Neural cell (in vitro differentiated cells): ENCODE measurements around the gene LIF. TPM values are rescaled to one million over a fixed set of nuclear protein-coding genes. Genes with fewer than 3 reads are reported as not detected.

Experiments used
- H2AFZ ChIP-seq: fragments of 200-600, 300-800 bp; sonication (generic), shearing (Covaris generic); 2 replicates; pipeline ENCODE4 v1.6.0; 2014; ENCODE audit warnings: low read depth, mild to moderate bottlenecking, antibody characterized with exemption, low read length, moderate library complexity
- H3F3A ChIP-seq: fragments of 200-600 bp; shearing (Covaris generic); 2 replicates; pipeline ENCODE4 v1.6.1; 2016; ENCODE audit warnings: mild to moderate bottlenecking, moderate library complexity, mixed read lengths, antibody characterized with exemption, low read length; ENCODE audit not compliant: insufficient read depth, poor library complexity, severe bottlenecking
- H3K27ac ChIP-seq: fragments of 200-600, 300-800 bp; sonication (generic), shearing (Covaris generic); 2 replicates; pipeline ENCODE4 v1.5.1; 2014; ENCODE audit warnings: mild to moderate bottlenecking, low read length, moderate library complexity
- H3K27me3 ChIP-seq: fragments of 300-800, 200-600 bp; sonication (generic), shearing (Covaris generic); 2 replicates; pipeline ENCODE4 v1.6.0; 2014; ENCODE audit warnings: mild to moderate bottlenecking, low read depth, low read length, moderate library complexity; ENCODE audit not compliant: insufficient read depth
- H3K36me3 ChIP-seq: fragments of 300-800, 200-600 bp; sonication (generic), shearing (Covaris generic); 2 replicates; pipeline ENCODE4 v1.5.1; 2014; ENCODE audit warnings: mild to moderate bottlenecking, antibody characterized with exemption, low read length, moderate library complexity; ENCODE audit not compliant: insufficient read depth
- H3K4me2 ChIP-seq: fragments of 300-800, 200-600 bp; sonication (generic), shearing (Covaris generic); 2 replicates; pipeline ENCODE4 v1.6.0; 2014; ENCODE audit warnings: mild to moderate bottlenecking, low read length
- H3K4me3 ChIP-seq: fragments of 300-800, 200-600 bp; sonication (generic), shearing (Covaris generic); 2 replicates; pipeline ENCODE4 v1.5.1; 2014; ENCODE audit warnings: mild to moderate bottlenecking, low read length, moderate library complexity
- H3K79me2 ChIP-seq: fragments of 200-600 bp; shearing (Covaris generic); replicated peaks from 2 replicates; pipeline ENCODE4 v1.6.0; 2014; ENCODE audit warnings: mild to moderate bottlenecking, low read length, moderate library complexity; ENCODE audit not compliant: insufficient read depth
- H3K9ac ChIP-seq: fragments of 300-800, 200-600 bp; sonication (generic), shearing (Covaris generic); 2 replicates; pipeline ENCODE4 v1.6.1; 2016; ENCODE audit warnings: mild to moderate bottlenecking, low read length, mixed read lengths
- H3K9me2 ChIP-seq: fragments of 200-600 bp; shearing (Covaris generic); 2 replicates; pipeline ENCODE4 v1.6.1; 2016; ENCODE audit warnings: mild to moderate bottlenecking, low read length, mixed read lengths; ENCODE audit not compliant: insufficient read depth
- H3K9me3 ChIP-seq: fragments of 200-600, 300-800 bp; sonication (generic), shearing (Covaris generic); 2 replicates; pipeline ENCODE4 v1.6.1; 2016; ENCODE audit warnings: mild to moderate bottlenecking, mixed run types, low read length, moderate library complexity, mixed read lengths
- H4K20me1 ChIP-seq: fragments of 200-600 bp; shearing (Covaris generic); 2 replicates; pipeline ENCODE4 v1.6.1; 2016; ENCODE audit warnings: mild to moderate bottlenecking, mixed run types; ENCODE audit not compliant: insufficient read depth
- CTCF ChIP-seq: fragments of 450-650 bp; IDR thresholded peaks from 2 replicates; pipeline ENCODE4 v1.5.1; 2014; ENCODE audit warnings: antibody characterized with exemption, mild to moderate bottlenecking, moderate library complexity; ENCODE audit not compliant: poor library complexity, severe bottlenecking
- EP300 ChIP-seq: fragments of 450-650 bp; conservative IDR thresholded peaks from 2 replicates; pipeline ENCODE4 v1.6.1; 2014; ENCODE audit warnings: antibody characterized with exemption, mild to moderate bottlenecking, moderate library complexity; ENCODE audit not compliant: poor library complexity, severe bottlenecking
- EZH2 ChIP-seq: fragments of 200-600, 300-800 bp; shearing (Covaris generic), sonication (generic); IDR thresholded peaks from 2 replicates; pipeline ENCODE4 v1.6.1; 2014; ENCODE audit warnings: antibody characterized with exemption, low read length, borderline replicate concordance, mild to moderate bottlenecking; ENCODE audit not compliant: insufficient read depth, poor library complexity, severe bottlenecking
- MXI1 ChIP-seq: fragments of 450-650 bp; conservative IDR thresholded peaks from 2 replicates; pipeline ENCODE4 v1.6.1; 2014; ENCODE audit warnings: antibody characterized with exemption, mild to moderate bottlenecking; ENCODE audit not compliant: poor library complexity, severe bottlenecking
- POLR2AphosphoS5 ChIP-seq: IDR thresholded peaks from 2 replicates; pipeline ENCODE4 v1.6.1; 2012
- RAD21 ChIP-seq: fragments of 450-650 bp; conservative IDR thresholded peaks from 2 replicates; pipeline ENCODE4 v1.6.1; 2014; ENCODE audit warnings: antibody characterized with exemption, mild to moderate bottlenecking, moderate library complexity
- SMC3 ChIP-seq: fragments of 450-650 bp; conservative IDR thresholded peaks from 2 replicates; pipeline ENCODE4 v1.6.1; 2014; ENCODE audit warnings: antibody characterized with exemption, mild to moderate bottlenecking, moderate library complexity; ENCODE audit not compliant: poor library complexity
- TAF1 ChIP-seq: IDR thresholded peaks from 2 replicates; pipeline ENCODE4 v1.6.1; 2012; ENCODE audit warnings: low read depth
- polyA plus RNA-seq: library from polyadenylated mRNA; depleted of rRNA; stranded (reverse); fragments of >200 nt; gene quantifications from 2 replicates; pipeline ENCODE4 v1.2.3, GENCODE V29; 2014
- TF ChIP-seq, protein P1 (sequence below): IDR thresholded peaks from 2 replicates; pipeline ENCODE4 v1.6.1; 2012; ENCODE audit warnings: borderline replicate concordance

Gene LIF
- polyA plus RNA-seq, 1 donor from 2014 or later, result 0.05 TPM

GRCh38 chr22:30238136-30238535 is 8.4 kb downstream of the LIF start:
- no peaks in the 10 kb centered on the region for H3K79me2 ChIP-seq
- no peak overlapping the region for H2AFZ ChIP-seq
- H3K4me2 ChIP-seq, result no peak overlapping the region
- no peaks in the 10 kb centered on the region for H3K36me3 ChIP-seq
- no peaks in the 10 kb centered on the region for H3K9me3 ChIP-seq
- TF ChIP-seq RAD21 (no peak), EZH2 (no peak), POLR2AphosphoS5 (no peak), CTCF (no peak), MXI1 (no peak), SMC3 (no peak), TAF1 (no peak), EP300 (no peak)
- TF ChIP-seq, protein P1, sequence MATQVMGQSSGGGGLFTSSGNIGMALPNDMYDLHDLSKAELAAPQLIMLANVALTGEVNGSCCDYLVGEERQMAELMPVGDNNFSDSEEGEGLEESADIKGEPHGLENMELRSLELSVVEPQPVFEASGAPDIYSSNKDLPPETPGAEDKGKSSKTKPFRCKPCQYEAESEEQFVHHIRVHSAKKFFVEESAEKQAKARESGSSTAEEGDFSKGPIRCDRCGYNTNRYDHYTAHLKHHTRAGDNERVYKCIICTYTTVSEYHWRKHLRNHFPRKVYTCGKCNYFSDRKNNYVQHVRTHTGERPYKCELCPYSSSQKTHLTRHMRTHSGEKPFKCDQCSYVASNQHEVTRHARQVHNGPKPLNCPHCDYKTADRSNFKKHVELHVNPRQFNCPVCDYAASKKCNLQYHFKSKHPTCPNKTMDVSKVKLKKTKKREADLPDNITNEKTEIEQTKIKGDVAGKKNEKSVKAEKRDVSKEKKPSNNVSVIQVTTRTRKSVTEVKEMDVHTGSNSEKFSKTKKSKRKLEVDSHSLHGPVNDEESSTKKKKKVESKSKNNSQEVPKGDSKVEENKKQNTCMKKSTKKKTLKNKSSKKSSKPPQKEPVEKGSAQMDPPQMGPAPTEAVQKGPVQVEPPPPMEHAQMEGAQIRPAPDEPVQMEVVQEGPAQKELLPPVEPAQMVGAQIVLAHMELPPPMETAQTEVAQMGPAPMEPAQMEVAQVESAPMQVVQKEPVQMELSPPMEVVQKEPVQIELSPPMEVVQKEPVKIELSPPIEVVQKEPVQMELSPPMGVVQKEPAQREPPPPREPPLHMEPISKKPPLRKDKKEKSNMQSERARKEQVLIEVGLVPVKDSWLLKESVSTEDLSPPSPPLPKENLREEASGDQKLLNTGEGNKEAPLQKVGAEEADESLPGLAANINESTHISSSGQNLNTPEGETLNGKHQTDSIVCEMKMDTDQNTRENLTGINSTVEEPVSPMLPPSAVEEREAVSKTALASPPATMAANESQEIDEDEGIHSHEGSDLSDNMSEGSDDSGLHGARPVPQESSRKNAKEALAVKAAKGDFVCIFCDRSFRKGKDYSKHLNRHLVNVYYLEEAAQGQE, result no peak
- H3K4me3 ChIP-seq, result no peak overlapping the region
- no peak overlapping the region for H3K27ac ChIP-seq
- no peaks in the 10 kb centered on the region for H3F3A ChIP-seq
- no peaks in the 10 kb centered on the region for H3K9me2 ChIP-seq
- no peak overlapping the region for H3K9ac ChIP-seq
- H3K27me3 ChIP-seq, result no peaks in the 10 kb centered on the region
- no peaks in the 10 kb centered on the region for H4K20me1 ChIP-seq

DNA sequence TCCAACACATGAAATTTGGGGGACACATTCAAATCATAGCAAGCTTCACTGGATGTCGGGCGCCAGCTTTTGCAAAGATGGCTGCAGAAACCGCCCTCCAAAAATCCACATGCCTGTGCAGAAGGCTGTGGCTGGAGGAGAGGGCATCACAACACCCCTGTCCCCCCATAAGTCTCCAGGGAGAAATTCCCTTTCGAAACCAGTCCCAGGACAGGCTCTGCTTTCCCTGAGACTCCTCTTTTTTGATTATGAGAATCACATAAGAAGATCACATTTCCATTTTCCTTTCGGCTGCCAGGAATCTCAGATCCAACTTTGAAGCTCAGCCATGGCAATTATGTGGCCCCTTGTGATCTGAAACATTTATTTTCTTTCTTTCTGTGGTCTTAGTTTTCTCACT is 9.7 kb downstream of the LIF start:
- TF ChIP-seq SMC3 (no peak), MXI1 (no peak), RAD21 (no peak)
- TF ChIP-seq, protein P1, result no peak
- Histone ChIP-seq H3K9me3 (no peaks in the 10 kb centered on the region), H3F3A (no peaks in the 10 kb centered on the region), H3K4me2 (no peak overlapping the region), H3K9me2 (no peaks in the 10 kb centered on the region), H4K20me1 (no peaks in the 10 kb centered on the region), H2AFZ (no peak overlapping the region), H3K9ac (no peak overlapping the region), H3K79me2 (no peaks in the 10 kb centered on the region), H3K27ac (no peak overlapping the region), H3K36me3 (no peaks in the 10 kb centered on the region), H3K4me3 (no peak overlapping the region), H3K27me3 (no peaks in the 10 kb centered on the region)
